Testis (tissue), 2 donors: Measurements from ENCODE around the gene CLPTM1L.

Experiments
- CTCF ChIP-seq, 3 experiments: fragments of 450-650 bp in 2 of 3; fragments of 200-600 bp in 1 of 3; sonication (generic) in 1 of 3; IDR thresholded peaks; one replicate each; pipeline ENCODE4 v1.5.1; 2016 to 2019; ENCODE audit warnings: antibody characterized with exemption in 3 of 3, mild to moderate bottlenecking in 2 of 3, moderate library complexity in 1 of 3
- POLR2A ChIP-seq: fragments of 450-650 bp; IDR thresholded peaks from one replicate; pipeline ENCODE4 v1.6.1; 2017; ENCODE audit warnings: antibody characterized with exemption, mild to moderate bottlenecking, moderate library complexity

GRCh38 chr5:1338506-1339070 lies 6.3 kb downstream of the CLPTM1L start:
- TF ChIP-seq CTCF (IDR thresholded peaks at IDR 0.05), result no peak
- TF ChIP-seq POLR2A, result no peak
